Measurements from ENCODE around the gene LRRC55. TPM values are rescaled to one million over a fixed set of nuclear protein-coding genes. Genes with fewer than 3 reads are reported as not detected.

LRRC55 gene
- total RNA-seq, 1 donor from 2014 or later = 1.4 TPM

DNA sequence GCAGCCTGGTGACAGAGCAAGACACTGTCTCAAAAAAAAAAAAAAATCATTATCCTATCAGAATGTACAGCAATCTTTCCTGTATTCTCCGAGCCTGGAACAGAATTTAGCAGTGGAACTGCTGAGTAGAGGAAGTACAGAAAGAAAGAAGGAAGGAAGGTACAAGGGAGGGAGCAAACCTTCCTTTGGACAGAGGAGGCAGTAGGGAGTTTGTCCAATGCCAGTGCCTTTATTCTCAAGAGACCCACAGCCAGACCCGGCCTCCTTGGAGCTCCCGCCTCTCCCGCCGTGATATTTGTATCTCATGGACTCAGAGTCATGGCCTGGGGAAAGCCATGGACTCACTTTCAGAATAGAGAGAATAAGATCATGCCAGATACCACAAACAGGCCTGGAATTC, 37.7 kb upstream of the LRRC55 start:
- H3K27me3 Mint-ChIP-seq (ENCODE audit: insufficient read depth, low read depth) = peaks cover 10% of the 10 kb centered on the region

GRCh38 chr11:57144531-57145320, 37.0 kb upstream of the LRRC55 start:
- H3K79me2 ChIP-seq (ENCODE audit: low read depth) = no peaks in the 10 kb centered on the region
- H4K20me1 ChIP-seq (ENCODE audit: low read depth) = no peaks in the 10 kb centered on the region
- Mint-ChIP-seq H3K9me3 (no peaks in the 10 kb centered on the region), H3K27ac (peak overlapping the region; percentile 9), H3K4me1 (peaks cover 7% of the 10 kb centered on the region), H3K36me3 (no peaks in the 10 kb centered on the region), H3K4me3 (no peak overlapping the region), H3K27me3 (ENCODE audit: insufficient read depth, low read depth) (peaks cover 10% of the 10 kb centered on the region)
- H3K27ac ChIP-seq = no peak overlapping the region
- no peak overlapping the region for H3K9ac ChIP-seq
- peak overlapping the region; percentile 42 for H2AFZ ChIP-seq (replicated peaks)
- H3K4me1 ChIP-seq = no peaks in the 10 kb centered on the region
- no peaks in the 10 kb centered on the region for H3K9me3 ChIP-seq (ENCODE audit: low read depth)
- no peak overlapping the region for H3K4me2 ChIP-seq
- no peaks in the 10 kb centered on the region for H3K27me3 ChIP-seq
- H3F3A ChIP-seq (ENCODE audit: low read depth) = no peaks in the 10 kb centered on the region
- TF ChIP-seq EZH2 (IDR thresholded peaks at IDR 0.05) (no peak), EZH2phosphoT487 (IDR thresholded peaks at IDR 0.05) (no peak)
- TF ChIP-seq, protein P1, sequence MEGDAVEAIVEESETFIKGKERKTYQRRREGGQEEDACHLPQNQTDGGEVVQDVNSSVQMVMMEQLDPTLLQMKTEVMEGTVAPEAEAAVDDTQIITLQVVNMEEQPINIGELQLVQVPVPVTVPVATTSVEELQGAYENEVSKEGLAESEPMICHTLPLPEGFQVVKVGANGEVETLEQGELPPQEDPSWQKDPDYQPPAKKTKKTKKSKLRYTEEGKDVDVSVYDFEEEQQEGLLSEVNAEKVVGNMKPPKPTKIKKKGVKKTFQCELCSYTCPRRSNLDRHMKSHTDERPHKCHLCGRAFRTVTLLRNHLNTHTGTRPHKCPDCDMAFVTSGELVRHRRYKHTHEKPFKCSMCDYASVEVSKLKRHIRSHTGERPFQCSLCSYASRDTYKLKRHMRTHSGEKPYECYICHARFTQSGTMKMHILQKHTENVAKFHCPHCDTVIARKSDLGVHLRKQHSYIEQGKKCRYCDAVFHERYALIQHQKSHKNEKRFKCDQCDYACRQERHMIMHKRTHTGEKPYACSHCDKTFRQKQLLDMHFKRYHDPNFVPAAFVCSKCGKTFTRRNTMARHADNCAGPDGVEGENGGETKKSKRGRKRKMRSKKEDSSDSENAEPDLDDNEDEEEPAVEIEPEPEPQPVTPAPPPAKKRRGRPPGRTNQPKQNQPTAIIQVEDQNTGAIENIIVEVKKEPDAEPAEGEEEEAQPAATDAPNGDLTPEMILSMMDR (IDR thresholded peaks at IDR 0.05) = no peak
- DNase-seq (ENCODE audit: low spot score) = no peak
- no peaks in the 10 kb centered on the region for H3K36me3 ChIP-seq
- H3K4me3 ChIP-seq = no peak overlapping the region

More for the DNA sequence above, 37.7 kb upstream of the LRRC55 start:
- Histone ChIP-seq H3K9me3 (ENCODE audit: low read depth) (no peaks in the 10 kb centered on the region), H3K27me3 (no peaks in the 10 kb centered on the region), H3K79me2 (ENCODE audit: low read depth) (no peaks in the 10 kb centered on the region), H3K36me3 (no peaks in the 10 kb centered on the region), H2AFZ (replicated peaks) (peak overlapping the region; percentile 42), H3K9ac (no peak overlapping the region), H4K20me1 (ENCODE audit: low read depth) (no peaks in the 10 kb centered on the region), H3K27ac (no peak overlapping the region), H3K4me1 (no peaks in the 10 kb centered on the region), H3K4me3 (no peak overlapping the region), H3F3A (ENCODE audit: low read depth) (no peaks in the 10 kb centered on the region), H3K4me2 (no peak overlapping the region)
- H3K27ac Mint-ChIP-seq = peak overlapping the region; percentile 9
- no peak overlapping the region for H3K4me3 Mint-ChIP-seq
- H3K36me3 Mint-ChIP-seq = no peaks in the 10 kb centered on the region
- no peak for DNase-seq (ENCODE audit: low spot score)
- no peaks in the 10 kb centered on the region for H3K9me3 Mint-ChIP-seq
- no peak for TF ChIP-seq EZH2phosphoT487 (IDR thresholded peaks at IDR 0.05)
- no peak for TF ChIP-seq EZH2 (IDR thresholded peaks at IDR 0.05)
- TF ChIP-seq, protein P1 (IDR thresholded peaks at IDR 0.05) = peak; percentile 3
- peaks cover 7% of the 10 kb centered on the region for H3K4me1 Mint-ChIP-seq

DNA sequence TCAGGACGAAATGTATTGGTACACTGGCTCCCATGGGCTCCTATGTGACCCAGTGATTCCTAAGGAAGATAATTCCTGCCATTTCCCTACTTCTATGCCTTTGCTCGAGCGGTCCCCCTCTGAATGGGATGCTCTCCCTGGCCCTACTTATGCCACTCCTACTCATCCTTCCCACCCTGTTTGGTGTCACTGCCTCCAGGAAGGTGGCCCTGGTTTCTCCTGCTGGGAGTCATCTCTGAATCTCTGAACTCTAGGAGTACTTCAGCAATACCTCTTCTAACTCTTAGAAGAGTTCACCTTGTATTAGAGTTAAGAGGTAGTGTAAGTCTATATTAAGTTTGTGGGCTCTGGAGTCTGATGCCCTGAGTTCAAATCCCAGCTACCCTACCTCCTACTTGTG, 35.5 kb upstream of the LRRC55 start:
- Histone ChIP-seq H4K20me1 (ENCODE audit: low read depth) (no peaks in the 10 kb centered on the region), H3K36me3 (no peaks in the 10 kb centered on the region), H3K4me3 (no peak overlapping the region), H3K9me3 (ENCODE audit: low read depth) (no peaks in the 10 kb centered on the region), H3K27ac (no peak overlapping the region), H3F3A (ENCODE audit: low read depth) (no peaks in the 10 kb centered on the region), H3K4me2 (no peak overlapping the region), H3K4me1 (no peaks in the 10 kb centered on the region), H3K9ac (no peak overlapping the region), H3K79me2 (ENCODE audit: low read depth) (no peaks in the 10 kb centered on the region), H3K27me3 (no peaks in the 10 kb centered on the region), H2AFZ (replicated peaks) (no peak overlapping the region)
- H3K27ac Mint-ChIP-seq = no peak overlapping the region
- TF ChIP-seq EZH2phosphoT487 (IDR thresholded peaks at IDR 0.05) = no peak
- TF ChIP-seq, protein P1 (IDR thresholded peaks at IDR 0.05) = no peak
- no peak for TF ChIP-seq EZH2 (IDR thresholded peaks at IDR 0.05)
- peaks cover 10% of the 10 kb centered on the region for H3K27me3 Mint-ChIP-seq (ENCODE audit: insufficient read depth, low read depth)
- H3K4me1 Mint-ChIP-seq = peaks cover 7% of the 10 kb centered on the region
- H3K36me3 Mint-ChIP-seq = no peaks in the 10 kb centered on the region
- no peaks in the 10 kb centered on the region for H3K9me3 Mint-ChIP-seq
- H3K4me3 Mint-ChIP-seq = no peak overlapping the region
- no peak for DNase-seq (ENCODE audit: low spot score)

Data from neural progenitor cell (in vitro differentiated cells).